Measurements from ENCODE around the gene SASH1.

DNA sequence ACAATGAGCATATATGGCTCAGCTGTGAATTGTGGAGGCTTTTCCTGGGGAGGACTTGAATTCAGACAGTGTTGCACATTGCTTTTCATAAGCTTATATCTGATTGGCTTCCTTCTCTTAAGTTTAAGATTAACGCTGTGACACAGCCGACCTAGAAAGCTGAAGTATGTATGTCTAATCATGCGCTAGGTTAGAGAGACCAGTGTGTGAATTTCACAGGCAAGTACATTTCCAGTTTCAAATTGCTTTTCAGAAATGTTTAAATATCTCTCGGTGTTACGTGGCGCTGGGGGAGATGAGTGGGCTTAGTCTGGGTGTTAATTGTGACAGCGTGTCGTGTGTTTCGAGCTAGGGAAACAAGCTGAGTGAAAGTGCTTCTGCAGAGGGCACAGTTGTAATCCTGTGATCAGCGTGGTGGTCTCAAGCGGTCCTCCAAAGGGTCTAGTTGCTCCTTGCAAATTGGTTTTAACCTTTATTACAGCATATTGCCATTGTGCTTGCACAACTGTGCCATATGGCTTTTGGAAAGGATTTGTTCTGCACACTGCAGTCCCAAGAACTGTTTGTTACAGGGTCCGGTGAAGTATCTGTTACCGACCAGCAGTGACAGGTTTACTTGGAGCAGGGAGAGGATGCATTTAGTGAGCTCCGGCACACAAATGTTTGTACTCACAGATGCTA, 166.6 kb downstream of the SASH1 start:
- TF ChIP-seq, protein P1, sequence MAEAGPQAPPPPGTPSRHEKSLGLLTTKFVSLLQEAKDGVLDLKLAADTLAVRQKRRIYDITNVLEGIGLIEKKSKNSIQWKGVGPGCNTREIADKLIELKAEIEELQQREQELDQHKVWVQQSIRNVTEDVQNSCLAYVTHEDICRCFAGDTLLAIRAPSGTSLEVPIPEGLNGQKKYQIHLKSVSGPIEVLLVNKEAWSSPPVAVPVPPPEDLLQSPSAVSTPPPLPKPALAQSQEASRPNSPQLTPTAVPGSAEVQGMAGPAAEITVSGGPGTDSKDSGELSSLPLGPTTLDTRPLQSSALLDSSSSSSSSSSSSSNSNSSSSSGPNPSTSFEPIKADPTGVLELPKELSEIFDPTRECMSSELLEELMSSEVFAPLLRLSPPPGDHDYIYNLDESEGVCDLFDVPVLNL (CRISPR knock-in tag; IDR thresholded peaks at IDR 0.05; ENCODE audit: borderline replicate concordance, low read depth): no peak
- TF ChIP-seq CTCF (IDR thresholded peaks at IDR 0.05): no peak
- TF ChIP-seq SMAD4 (CRISPR knock-in tag; IDR thresholded peaks at IDR 0.05): no peak
- TF ChIP-seq TP53 (CRISPR knock-in tag; IDR thresholded peaks at IDR 0.05): no peak
- TF ChIP-seq, protein P2, sequence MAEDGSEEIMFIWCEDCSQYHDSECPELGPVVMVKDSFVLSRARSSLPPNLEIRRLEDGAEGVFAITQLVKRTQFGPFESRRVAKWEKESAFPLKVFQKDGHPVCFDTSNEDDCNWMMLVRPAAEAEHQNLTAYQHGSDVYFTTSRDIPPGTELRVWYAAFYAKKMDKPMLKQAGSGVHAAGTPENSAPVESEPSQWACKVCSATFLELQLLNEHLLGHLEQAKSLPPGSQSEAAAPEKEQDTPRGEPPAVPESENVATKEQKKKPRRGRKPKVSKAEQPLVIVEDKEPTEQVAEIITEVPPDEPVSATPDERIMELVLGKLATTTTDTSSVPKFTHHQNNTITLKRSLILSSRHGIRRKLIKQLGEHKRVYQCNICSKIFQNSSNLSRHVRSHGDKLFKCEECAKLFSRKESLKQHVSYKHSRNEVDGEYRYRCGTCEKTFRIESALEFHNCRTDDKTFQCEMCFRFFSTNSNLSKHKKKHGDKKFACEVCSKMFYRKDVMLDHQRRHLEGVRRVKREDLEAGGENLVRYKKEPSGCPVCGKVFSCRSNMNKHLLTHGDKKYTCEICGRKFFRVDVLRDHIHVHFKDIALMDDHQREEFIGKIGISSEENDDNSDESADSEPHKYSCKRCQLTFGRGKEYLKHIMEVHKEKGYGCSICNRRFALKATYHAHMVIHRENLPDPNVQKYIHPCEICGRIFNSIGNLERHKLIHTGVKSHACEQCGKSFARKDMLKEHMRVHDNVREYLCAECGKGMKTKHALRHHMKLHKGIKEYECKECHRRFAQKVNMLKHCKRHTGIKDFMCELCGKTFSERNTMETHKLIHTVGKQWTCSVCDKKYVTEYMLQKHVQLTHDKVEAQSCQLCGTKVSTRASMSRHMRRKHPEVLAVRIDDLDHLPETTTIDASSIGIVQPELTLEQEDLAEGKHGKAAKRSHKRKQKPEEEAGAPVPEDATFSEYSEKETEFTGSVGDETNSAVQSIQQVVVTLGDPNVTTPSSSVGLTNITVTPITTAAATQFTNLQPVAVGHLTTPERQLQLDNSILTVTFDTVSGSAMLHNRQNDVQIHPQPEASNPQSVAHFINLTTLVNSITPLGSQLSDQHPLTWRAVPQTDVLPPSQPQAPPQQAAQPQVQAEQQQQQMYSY (CRISPR knock-in tag; IDR thresholded peaks at IDR 0.05): no peak
- no peak for TF ChIP-seq TEAD4 (CRISPR knock-in tag; IDR thresholded peaks at IDR 0.05)

All from WTC11 (cell line).